Stimulated activated CD4-positive, alpha-beta T cell treated with anti-CD3 and anti-CD28 coated beads, Interleukin-15, amount 100 ng/mL, for 48 hours (primary cell): ENCODE results near the gene DDI2.
"Not testable (repeated sequence)": the region's sequence is repeated elsewhere in the genome, so short reads cannot be mapped to it uniquely, and the experiment has no call there.

Source experiments
- DNase-seq, 2 donors: peaks; one replicate each; pipeline ENCODE4 v3.0.0-alpha.2; 2020; ENCODE audit warnings: low read depth in 2 of 2

Gene DDI2

DNA sequence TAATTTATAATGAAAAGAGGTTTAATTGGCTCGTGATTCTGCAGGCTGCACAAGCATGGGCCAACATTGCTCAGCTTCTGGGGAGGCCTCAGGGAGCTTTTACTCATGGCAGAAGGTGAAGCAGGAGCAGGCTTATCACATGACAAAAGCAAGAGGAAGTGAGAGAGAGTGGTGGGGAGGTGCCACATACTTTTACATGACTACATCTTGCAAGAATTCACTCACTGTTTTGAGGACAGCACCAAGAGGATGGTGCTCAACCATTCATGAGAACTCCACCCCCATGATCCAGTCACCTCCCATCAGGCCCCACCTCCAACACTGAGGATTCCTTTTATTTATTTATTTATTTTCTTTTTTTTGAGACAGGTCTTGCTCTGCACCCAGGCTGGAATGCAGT is 61.3 kb downstream of the DDI2 start:
- DNase-seq = no peak

DNA sequence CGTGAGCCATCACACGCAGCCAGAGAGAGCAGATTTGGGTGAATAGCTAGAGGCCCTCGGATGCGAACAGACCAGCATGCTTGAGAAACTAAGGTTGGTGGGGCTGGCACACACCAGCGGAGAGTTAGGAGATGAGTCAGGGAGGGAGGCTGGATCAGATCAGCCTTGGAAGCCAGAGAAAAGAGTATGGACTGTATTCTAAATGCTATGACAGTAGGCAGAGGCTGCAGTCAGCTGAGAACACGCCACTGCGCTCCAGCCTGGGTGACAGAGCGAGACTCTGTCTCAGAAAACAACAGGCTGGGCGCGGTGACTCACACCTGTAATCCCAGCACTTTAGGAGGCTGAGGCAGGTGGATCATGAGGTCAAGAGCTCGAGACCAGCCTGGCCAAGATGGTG is 62.9 kb downstream of the DDI2 start:
- DNase-seq = no peak

DNA sequence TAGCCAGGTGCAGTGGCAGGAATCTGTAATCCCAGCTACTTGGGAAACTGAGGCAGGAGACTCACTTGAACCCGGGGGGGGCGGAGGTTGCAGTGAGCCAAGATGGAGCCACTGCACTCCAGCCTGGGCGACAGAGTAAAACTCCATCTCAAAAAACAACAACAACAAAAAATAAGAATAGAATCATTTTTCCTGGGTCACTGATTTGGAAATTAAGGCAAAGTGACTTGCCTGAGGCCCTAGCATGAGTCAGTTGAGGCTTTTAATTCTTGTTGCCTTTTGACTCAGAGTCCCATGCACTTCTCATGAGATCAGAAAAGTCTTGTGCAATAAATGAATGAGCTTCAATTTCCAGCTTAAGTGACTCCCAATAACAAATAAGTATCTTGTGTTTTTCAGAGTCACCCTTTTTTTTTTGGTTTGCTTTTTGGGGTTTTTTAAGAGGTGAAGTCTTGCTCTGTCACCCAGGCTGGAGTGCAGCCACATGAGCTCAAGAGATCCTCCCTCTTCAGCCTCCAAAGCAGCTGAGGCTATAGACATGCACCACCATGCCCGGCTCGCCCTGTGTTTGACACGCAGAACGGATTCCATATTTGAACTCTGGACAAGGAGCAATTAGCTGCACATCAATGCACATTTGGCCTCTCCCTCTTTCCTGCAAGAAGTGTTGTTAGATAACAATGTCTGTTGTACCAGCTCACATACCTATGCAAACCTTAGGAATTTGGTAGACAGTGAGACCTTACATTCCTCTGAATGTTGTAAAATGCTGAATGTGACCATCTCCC is 63.5 kb downstream of the DDI2 start:
- DNase-seq = no peak

DNA sequence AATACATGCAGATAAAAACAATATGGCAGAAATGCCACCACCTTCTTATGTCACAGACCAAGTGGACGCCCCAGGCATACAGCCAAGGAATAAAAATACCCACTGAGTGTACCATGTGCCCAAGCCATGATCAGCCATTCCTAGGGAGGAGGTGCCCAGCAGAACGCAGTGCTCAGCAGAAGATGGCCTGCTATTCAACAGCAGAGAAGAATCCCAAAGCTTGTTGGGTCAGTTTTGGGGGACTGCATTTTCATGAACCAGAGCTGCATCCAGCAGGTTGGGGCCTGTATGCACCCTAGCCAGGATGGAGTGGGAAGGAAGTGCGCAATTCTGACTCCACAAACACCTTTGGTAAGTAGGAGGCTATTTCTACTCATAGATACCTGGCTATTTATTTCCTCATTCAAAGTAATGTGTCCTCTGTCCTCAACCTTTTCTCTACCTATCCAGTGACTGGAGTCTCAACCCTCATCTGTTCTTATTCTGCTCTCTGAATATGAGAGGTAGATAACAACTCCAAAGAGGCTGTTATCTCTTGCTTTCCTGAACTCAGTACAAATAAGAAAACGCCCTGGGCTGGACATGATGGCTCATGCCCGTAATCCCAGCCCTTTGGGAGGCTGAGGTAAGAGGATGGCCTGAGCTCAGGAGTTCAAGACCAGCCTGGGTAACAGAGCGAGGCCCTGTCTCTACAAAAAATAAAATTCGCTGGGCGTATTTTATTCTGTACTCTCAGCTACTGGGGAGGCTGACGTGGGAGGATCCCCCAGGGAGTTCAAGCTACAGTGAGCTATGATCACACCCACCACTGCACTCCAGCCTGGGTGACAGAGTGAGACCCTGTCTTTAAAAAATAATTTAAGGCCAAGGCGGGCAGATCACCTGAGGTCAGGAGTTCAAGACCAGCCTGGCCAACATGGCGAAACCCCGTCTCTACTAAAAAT is 64.4 kb downstream of the DDI2 start:
- no peak for DNase-seq

DNA sequence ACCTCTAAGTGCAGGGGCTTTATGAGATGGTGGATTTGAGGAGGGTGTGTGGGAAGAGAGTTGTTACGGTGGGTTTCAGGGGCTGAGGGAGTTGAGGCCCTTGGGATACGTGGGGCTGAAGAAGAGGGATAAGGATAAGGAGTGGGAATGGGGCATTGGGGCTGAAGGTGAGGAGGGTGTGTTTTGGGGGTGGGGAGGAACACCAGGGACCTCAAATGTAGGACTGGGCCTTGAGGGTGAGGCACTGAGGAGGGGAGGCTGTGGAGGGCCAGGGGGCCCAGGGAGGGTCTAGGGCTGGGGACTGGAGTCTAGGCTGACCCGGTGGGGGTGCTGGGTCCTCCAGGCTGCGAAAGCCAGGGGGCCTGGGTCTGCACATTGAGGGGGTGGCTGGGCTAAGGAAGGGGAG is 65.7 kb downstream of the DDI2 start:
- no peak for DNase-seq

DNA sequence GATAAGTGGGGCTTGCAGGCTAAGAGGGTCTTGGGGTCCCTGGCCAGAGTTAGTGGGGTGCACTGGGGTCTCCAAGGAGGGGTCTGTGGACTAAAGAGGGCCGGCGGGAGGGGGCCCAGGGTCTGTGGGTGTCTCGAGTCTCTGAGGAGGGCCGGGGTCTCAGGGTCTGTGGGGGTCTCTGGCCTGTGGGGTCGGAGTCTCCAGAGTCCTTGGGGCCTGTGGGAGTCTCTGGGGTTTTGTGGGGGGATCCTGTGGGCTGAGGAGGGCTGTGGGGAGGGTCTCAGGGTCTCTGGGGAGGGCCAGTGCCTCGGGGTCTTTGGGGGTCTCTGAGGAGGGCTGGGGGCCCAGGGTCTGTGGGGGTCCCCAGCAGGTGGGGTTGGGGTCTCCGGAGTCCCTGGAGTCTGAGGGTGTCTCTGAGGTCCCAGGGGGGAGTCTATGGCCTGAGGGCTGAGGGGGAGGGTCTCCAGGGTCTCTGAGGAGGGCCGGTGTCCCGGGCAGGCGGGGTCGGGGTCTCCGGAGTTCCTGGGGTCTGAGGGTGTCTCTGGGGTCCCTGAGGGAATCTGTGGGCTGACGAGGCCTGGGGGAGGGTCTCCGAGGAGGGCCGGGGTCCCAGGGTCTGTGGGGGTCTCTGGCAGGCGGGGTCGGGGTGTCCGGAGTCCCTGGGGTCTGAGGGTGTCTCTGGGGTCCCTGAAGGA is 66.2 kb downstream of the DDI2 start:
- DNase-seq = no peak

DNA sequence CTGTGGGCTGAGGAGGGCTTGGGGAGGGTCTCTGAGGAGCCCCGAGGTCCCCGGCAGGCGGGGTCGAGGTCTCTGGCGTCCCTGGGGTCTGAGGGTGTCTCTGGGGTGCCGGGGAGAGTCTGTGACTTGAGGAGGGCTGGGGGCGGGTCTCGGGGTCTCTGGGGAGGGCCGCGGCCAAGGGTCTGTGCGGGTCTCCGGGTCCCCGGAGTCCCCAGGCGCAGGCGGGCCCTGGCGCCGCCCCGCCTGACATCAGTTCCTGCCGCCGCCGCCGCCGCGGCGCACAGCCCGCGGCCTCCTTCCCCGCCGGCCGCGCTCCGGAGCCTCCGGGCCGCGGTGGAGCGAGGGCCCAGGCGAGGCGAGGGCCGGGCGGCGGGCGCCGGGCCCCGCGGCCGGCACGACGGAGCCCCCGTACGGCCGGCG is 66.8 kb downstream of the DDI2 start, which contains the start of gene PLEKHM2:
PLEKHM2 (plus strand) TSS at position 279 of the 420 bp plus-strand sequence. CDS start 239 bp downstream, outside the sequence.
- DNase-seq = no peak

DNA sequence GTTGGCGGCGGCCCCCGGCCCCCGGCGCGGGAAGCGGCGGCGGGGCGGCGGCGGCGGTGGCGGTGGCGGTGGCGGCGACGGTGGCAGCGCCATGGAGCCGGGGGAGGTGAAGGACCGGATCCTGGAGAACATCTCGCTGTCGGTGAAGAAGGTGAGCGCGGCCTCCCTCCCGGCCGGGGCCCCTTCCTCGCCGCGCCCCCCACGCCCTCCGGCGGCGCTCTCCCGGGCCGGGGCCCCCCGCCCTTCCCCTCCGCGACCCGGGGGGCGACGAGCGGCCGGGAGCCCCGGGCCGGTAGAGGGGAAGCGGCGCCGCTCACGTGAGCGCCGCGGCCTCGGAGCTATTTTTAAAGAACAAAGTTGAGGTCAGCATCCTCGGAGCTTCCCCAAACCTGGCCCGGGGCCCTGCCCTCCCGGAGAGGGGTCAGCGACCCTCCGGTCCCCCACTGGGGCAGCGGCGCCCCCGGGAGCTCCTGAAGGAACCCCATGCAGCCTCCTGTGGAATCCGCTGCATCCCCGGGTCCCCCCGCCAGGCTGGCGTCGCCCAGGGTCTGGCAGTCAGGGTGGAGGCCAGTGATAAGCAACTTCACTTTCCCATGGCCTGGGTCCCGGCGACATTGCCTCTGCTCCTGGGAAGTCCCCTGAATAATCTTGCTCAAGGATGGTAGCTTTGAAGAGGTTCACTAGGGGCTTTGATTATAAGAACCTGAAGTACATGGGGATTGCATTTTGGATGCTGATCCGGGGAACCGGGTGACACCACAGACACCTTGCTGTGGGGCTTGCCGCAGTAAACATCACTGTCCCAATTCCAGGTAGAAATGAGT is 67.4 kb downstream of the DDI2 start:
- no peak for DNase-seq

DNA sequence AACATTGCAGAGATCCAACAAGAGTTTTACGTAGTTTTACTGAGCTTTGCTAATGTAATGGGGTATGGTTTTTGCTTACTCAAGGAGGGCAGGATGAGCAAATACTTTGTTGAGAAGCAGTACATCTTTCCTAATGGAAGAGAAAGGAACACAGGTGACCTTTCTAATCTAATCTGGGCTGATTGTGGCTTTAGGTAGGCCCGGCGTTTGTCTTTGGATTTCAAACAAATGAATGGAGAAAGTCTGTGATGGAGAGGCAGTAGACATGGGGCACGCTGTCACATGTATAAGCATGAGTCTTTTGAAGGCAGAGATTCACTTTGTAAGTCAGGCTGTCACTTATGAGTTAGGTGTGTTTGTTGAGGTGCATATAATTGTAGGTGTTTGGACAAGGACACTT is 68.6 kb downstream of the DDI2 start:
- DNase-seq = no peak

DNA sequence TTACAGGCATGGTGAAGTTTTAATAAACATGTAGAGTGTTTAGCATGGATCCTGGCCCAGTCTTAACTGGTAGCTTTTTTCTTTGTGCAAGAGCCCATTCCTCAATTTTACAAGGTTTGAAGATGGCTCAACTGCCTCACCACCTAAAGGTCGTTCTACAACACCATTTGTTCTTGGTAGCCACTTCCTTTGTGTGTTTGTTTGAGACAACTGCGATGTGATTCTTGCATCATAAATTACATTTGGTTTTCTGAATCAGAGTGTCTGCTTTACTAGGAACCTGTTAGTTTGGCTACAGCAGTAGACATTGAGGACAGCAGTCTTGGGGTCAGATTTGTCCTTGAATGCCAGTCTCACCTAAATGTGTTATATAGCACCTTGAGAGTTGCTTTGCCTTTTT is 70.2 kb downstream of the DDI2 start:
- DNase-seq = no peak

DNA sequence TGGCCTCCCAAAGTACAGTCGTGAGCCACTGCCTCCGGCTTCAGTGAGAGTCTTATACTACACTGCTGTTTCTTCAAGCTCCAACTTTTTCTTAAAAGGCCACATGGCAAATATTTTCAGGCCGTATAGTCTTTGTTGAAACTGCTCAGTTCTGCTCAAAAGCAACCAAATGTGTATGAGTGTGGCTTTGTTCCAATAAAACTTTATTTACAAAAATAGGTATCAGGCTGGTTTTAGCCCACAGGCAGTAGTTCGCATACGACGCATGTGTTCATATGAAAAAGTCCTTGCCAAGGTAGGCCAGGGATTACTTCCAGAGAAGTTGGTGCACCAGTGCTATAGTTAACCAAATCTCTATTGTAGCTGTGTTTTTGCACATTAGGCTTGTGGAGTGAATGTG is 73.1 kb downstream of the DDI2 start:
- DNase-seq = no peak

DNA sequence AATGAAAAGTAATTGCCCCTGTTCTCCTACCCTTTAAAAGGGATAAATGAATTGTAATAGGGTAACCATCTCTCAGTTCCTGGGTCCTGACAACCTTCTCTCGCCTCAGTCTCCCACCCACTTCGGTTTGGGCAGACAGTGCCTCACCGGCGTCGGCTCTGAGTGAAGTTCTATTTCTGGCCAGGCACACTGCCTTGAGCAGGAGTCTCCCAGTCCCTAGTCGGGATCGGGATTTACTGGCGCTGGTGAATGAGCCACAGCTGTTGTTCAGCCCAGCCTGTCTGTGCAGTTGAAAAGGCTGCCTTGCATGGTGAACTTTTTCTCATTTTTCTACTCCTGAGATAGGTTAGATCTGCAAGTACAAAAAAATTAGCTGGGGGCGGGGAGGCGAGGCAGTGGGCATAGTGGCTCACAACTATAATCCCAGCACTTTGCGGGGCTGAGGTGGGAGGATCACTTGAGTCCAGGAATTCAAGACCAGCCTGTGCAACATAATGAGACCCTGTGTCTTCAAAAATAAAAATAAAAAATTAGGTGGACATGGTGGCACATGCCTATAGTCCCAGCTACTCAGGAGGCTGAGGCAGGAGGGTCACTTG is 74.3 kb downstream of the DDI2 start:
- no peak for DNase-seq

DNA sequence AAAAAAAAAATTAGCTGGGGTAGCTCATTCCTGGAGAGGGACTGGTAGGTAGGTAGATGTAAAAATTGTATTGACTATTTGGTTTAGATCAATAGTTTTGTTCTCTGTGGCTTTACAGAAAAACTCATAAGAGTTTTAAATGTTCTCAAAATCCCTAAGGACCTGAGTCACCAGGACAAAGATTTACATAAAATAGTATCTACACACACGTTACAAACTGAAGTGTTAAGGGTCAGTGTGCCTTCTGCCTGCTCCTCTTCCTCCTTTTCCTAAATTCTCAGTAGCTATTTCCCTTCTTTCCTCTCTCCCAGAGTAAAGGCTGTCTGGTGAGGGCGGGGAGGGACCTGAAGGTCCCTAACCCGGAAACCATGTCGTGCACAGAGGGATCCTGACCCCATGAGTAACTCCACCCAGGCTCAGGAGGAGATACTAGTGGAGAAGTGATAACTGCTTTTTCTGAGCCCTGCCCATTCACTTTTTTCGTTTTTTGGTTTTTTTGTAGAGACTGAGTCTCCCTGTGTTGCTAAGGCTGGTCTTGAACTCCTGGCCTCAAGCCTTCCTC is 74.9 kb downstream of the DDI2 start:
- DNase-seq = no peak

DNA sequence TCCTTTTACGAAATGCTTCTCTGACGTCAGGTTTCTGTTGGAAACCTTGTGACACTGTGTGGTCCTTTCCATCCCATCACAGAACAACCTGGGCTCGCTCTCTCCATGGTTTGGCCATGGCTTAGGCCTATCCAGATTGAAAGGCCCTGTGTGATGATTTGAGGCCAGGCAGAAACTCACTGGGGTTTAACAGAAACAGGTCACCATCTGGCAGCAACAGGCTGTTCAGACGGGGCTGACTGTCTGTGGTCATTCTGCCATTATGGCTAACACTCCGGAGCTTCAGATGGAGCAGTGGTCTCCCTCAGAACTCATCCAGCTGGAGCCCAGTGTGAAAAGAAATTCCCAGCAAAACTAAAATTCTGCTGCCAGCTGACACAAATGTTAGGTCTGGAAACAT is 76.1 kb downstream of the DDI2 start:
- no peak for DNase-seq

DNA sequence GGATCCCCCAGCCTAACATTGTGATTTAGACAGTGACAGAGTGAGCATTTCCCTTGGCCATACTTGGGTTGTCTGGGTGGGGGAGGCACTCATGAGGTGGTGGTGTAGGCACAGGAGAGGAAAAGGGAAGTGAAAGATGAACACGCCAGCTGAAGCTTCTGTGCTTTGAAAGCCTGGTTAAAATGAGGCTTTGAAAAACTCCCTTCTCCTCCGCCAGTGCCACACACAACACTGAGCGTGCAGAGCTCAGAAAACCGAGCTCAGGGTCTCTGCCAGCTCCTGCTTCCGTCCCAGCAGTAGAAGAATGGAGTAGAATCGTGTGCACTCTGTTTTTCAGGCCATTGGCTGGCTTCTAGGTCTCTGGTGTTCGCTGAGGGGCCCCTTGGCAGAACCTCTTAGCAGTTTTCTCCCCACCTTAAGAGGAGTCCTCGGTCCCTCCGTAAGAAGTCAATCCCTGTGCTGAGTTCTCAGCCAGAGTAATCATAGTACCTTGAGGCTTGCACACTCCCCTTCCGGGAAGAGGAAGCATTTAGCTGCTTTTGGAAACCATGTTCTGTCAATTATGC is 79.8 kb downstream of the DDI2 start:
- no peak for DNase-seq

DNA sequence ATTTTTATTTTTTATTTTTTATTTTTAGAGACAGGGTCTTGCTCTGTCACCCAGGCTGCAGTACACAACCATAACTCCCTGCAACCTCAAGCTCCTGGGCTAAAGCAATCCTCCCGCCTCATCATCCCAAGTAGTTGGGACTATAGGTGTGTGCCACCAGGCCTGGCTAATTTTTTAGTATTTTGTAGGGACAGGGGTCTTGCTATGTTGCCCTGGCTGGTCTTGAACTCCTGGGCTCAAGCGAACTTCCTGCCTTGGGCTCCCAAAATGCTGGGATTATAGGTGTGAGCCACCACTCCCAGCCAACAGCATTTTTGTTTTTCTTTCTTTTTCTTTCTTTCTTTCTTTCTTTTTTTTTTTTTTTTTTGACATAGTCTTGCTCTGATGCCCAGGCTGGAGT is 80.9 kb downstream of the DDI2 start:
- no peak for DNase-seq

DNA sequence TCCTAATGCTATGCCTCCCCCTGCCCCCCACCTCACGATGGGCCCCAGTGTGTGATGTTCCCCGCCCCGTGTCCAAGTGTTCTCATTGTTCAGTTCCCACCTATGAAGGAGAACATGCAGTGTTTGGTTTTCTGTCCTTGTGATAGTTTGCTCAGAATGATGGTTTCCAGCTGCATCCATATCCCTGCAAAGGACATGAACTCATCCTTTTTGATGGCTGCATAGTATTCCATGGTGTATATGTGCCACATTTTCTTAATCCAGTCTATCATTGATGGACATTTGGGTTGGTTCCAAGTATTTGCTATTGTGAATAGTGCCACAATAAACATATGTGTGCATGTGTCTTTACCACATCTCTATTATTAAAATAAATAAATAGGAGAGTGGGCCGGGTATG is 82.1 kb downstream of the DDI2 start:
- not testable (repeated sequence) for DNase-seq

DNA sequence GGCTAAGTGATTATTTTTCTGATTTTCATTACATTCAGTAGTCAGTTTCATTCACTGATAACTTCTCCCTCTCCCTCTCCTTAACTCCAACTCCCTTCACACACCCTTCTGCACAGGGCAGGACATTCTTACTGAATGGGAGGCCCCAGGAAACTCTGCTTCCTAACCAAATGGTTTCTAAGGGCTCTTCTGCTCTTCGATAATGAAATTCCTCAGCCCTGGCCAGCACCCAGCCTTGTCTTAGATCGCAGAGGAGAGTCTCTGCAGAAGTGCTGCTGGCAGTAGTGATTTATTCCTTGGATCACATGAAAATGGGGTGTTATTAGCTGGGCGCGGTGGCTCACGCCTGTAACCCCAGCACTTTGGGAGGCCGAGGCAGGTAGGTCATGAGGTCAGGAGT is 83.2 kb downstream of the DDI2 start:
- DNase-seq = no peak

DNA sequence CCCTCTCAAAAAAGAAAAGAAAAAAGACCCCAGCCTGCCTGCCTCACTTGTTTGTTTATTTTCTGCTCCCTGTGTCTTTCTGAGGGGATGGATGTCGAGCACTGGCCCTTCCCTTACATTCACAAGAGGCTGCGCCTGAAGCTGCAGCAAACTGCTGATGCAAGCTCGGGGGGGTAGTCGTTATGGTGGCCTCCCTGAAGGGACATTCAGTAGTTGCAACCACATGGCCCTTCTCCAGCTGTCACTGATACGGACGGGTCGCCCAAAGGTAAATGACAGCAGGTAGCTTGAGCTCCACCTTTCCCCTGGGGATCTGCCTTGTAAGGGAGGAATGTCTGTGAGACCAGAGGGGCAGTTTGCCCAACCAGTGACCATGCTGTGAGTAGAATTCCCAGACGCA is 84.5 kb downstream of the DDI2 start:
- DNase-seq = no peak
